ENCODE measurements around the gene GOLGA6C. TPM values are rescaled to one million over a fixed set of nuclear protein-coding genes. Genes with fewer than 3 reads are reported as not detected.

Gene GOLGA6C
- polyA plus RNA-seq, 1 donor (not counting 4 experiments of a cell fraction or from before 2014, with no cell fraction given) = not detected

- Histone ChIP-seq H3K79me2 (ENCODE audit: control insufficient read depth, insufficient read depth, low read length) (peaks cover 14% of the 10 kb centered on the region), H3K4me2 (ENCODE audit: control insufficient read depth, extremely low read depth, insufficient read depth, low read depth, low read length) (no peak overlapping the region), H3K9me3 (ENCODE audit: control insufficient read depth, low read depth, low read length) (no peaks in the 10 kb centered on the region), H3K36me3 (ENCODE audit: control insufficient read depth in 2 of 2, extremely low read depth in 1 of 2, insufficient read depth in 2 of 2, low read length in 2 of 2) (peaks cover 19 to 27% of the 10 kb centered on the region in 2 experiments), H2AFZ (ENCODE audit: control insufficient read depth, low read length) (no peak overlapping the region), H4K20me1 (ENCODE audit: control insufficient read depth, extremely low read depth, insufficient read depth, low read length) (peaks cover 28% of the 10 kb centered on the region), H3K4me1 (ENCODE audit: control insufficient read depth, extremely low read depth, insufficient read depth, low read length) (peaks cover 7% of the 10 kb centered on the region), H3K9ac (ENCODE audit: control insufficient read depth, extremely low read depth, insufficient read depth, low read length) (no peak overlapping the region), H3K27me3 (ENCODE audit: control insufficient read depth, extremely low read depth, insufficient read depth, low read length) (no peaks in the 10 kb centered on the region), H3K4me3 (ENCODE audit: control insufficient read depth in 2 of 3, extremely low read depth in 1 of 3, insufficient read depth in 2 of 3, low read depth in 1 of 3, low read length in 3 of 3) (no peak overlapping the region), H3K9me1 (ENCODE audit: control insufficient read depth, extremely low read depth, insufficient read depth, low read length) (no peaks in the 10 kb centered on the region), H3K27ac (ENCODE audit: control insufficient read depth, insufficient read depth, low read length) (no peak overlapping the region)
- DNase-seq (ENCODE audit: low read depth, low spot score) (no peak), FAIRE-seq (no peak)
- dilution Hi-C loops (cut with MboI; ENCODE audit: extremely low pct_ligation_motif_present, low sequenced_read_pairs) = no loop called here
- TF ChIP-seq CTCF (optimal IDR thresholded peaks at IDR 0.05 in 1 of 3, IDR thresholded peaks at IDR 0.05 in 1 of 3, conservative IDR thresholded peaks at IDR 0.05 in 1 of 3; ENCODE audit: extremely low read depth in 1 of 3, insufficient read depth in 2 of 3, low read length in 3 of 3) (no peak), EZH2 (IDR thresholded peaks at IDR 0.05; ENCODE audit: low read length) (no peak)
These were observed 43.6 kb upstream of the GOLGA6C start for GRCh38 chr15:75214293-75215096.

DNA sequence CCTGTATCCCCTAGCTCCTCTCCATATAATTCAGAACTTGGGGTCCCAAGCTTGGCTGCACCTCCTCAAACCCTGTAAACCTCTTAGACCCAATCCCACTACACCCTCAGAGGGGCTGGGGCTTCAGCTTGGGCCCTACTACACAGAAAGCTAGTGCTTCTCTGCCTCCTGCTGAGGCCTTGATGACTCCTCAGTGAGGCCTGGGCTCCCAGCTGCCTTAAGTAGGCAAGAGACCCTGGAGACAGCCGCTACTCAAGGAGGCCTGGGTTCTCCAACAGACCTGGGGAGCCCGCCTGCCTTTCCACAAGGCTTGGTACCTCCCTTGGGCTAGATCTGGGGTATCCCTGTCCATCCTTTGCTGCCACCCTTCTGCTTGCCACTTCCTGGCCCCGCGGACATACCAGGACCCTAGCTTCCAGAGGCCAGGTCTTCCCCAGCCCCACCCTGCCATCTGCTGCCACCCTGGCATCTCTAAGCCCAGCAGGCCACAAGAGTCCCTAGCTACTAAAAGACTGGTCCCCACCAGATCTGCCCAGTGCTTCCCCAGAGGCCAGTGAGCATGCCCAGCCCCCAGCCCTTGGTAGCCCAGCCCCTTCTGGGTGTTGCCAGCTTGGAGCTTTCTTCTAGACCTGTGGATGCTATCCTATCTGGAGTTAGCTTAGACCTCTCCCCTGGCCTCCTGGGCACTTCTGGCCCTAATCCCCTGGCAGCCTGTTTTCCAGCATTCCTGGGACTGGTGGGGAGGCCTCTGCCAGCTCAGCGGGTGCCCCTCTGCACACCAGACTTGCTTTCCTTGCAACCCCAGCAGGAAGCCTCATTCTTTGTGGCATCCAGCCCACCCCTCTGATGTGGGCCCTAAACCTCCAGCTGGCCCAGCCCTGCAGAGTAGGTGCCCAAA is 42.8 kb upstream of the GOLGA6C start:
- Histone ChIP-seq H3K36me3 (ENCODE audit: control insufficient read depth in 2 of 2, extremely low read depth in 1 of 2, insufficient read depth in 2 of 2, low read length in 2 of 2) (peaks cover 17 to 18% of the 10 kb centered on the region in 2 experiments), H3K27me3 (ENCODE audit: control insufficient read depth, extremely low read depth, insufficient read depth, low read length) (no peaks in the 10 kb centered on the region), H3K27ac (ENCODE audit: control insufficient read depth, insufficient read depth, low read length) (no peak overlapping the region), H3K4me1 (ENCODE audit: control insufficient read depth, extremely low read depth, insufficient read depth, low read length) (peaks cover 7% of the 10 kb centered on the region), H3K9me3 (ENCODE audit: control insufficient read depth, low read depth, low read length) (no peaks in the 10 kb centered on the region), H3K9me1 (ENCODE audit: control insufficient read depth, extremely low read depth, insufficient read depth, low read length) (no peaks in the 10 kb centered on the region), H3K9ac (ENCODE audit: control insufficient read depth, extremely low read depth, insufficient read depth, low read length) (no peak overlapping the region), H3K4me2 (ENCODE audit: control insufficient read depth, extremely low read depth, insufficient read depth, low read depth, low read length) (no peak overlapping the region), H2AFZ (ENCODE audit: control insufficient read depth, low read length) (no peak overlapping the region), H3K79me2 (ENCODE audit: control insufficient read depth, insufficient read depth, low read length) (peaks cover 6% of the 10 kb centered on the region), H4K20me1 (ENCODE audit: control insufficient read depth, extremely low read depth, insufficient read depth, low read length) (peaks cover 21% of the 10 kb centered on the region), H3K4me3 (ENCODE audit: control insufficient read depth in 2 of 3, extremely low read depth in 1 of 3, insufficient read depth in 2 of 3, low read depth in 1 of 3, low read length in 3 of 3) (no peak overlapping the region)
- dilution Hi-C loops (cut with MboI; ENCODE audit: extremely low pct_ligation_motif_present, low sequenced_read_pairs) = no loop called here
- TF ChIP-seq CTCF (optimal IDR thresholded peaks at IDR 0.05 in 1 of 3, IDR thresholded peaks at IDR 0.05 in 1 of 3, conservative IDR thresholded peaks at IDR 0.05 in 1 of 3; ENCODE audit: extremely low read depth in 1 of 3, insufficient read depth in 2 of 3, low read length in 3 of 3) = no peak
- TF ChIP-seq EZH2 (IDR thresholded peaks at IDR 0.05; ENCODE audit: low read length) = no peak
- FAIRE-seq (no peak), DNase-seq (ENCODE audit: low read depth, low spot score) (no peak)
